Smooth muscle cell (in vitro differentiated cells): Measurements from ENCODE around the gene CELSR3. TPM values are rescaled to one million over a fixed set of nuclear protein-coding genes. Genes with fewer than 3 reads are reported as not detected.
A peak's percentile ranks its signal among the peaks of the same experiment; 100 is the strongest.

Source experiments
- DNase-seq: peaks from one replicate; lab custom pipeline; 2025; ENCODE audit not compliant: unreplicated experiment; lab: John Stamatoyannopoulos, UW
- H2AFZ ChIP-seq: fragments of 200-600 bp; sonication (generic); 2 replicates; pipeline ENCODE4 v1.6.0; 2016; ENCODE audit warnings: antibody characterized with exemption, low read depth, mild to moderate bottlenecking
- H3F3A ChIP-seq: fragments of 200-600 bp; sonication (generic); 2 replicates; pipeline ENCODE4 v1.6.0; 2017; ENCODE audit warnings: antibody characterized with exemption, low read depth
- H3K27ac ChIP-seq: fragments of 200-600 bp; sonication (generic); 2 replicates; pipeline ENCODE4 v1.5.1; 2016; ENCODE audit warnings: low read depth, mild to moderate bottlenecking
- H3K27me3 ChIP-seq: fragments of 200-600 bp; sonication (generic); 2 replicates; pipeline ENCODE4 v1.6.1; 2016; ENCODE audit warnings: low read depth, mild to moderate bottlenecking
- H3K36me3 ChIP-seq: fragments of 200-600 bp; sonication (generic); 2 replicates; pipeline ENCODE4 v1.5.1; 2016; ENCODE audit warnings: low read depth
- H3K4me1 ChIP-seq: fragments of 200-600 bp; sonication (generic); 2 replicates; pipeline ENCODE4 v1.5.1; 2016; ENCODE audit warnings: low read depth
- H3K4me2 ChIP-seq: fragments of 200-600 bp; sonication (generic); 2 replicates; pipeline ENCODE4 v1.6.0; 2016; ENCODE audit warnings: mild to moderate bottlenecking
- H3K4me3 ChIP-seq: fragments of 200-600 bp; sonication (generic); 2 replicates; pipeline ENCODE4 v1.5.1; 2016; ENCODE audit warnings: mild to moderate bottlenecking
- H3K79me2 ChIP-seq: fragments of 200-600 bp; sonication (generic); 2 replicates; pipeline ENCODE4 v1.6.0; 2016; ENCODE audit warnings: low read depth, mild to moderate bottlenecking
- H3K9ac ChIP-seq: fragments of 200-600 bp; sonication (generic); 2 replicates; pipeline ENCODE4 v1.6.0; 2016; ENCODE audit warnings: low read depth
- H3K9me3 ChIP-seq: fragments of 200-600 bp; sonication (generic); replicated peaks from 2 replicates; pipeline ENCODE4 v1.5.1; 2016; ENCODE audit warnings: low read depth
- H4K20me1 ChIP-seq: fragments of 200-600 bp; sonication (generic); 2 replicates; pipeline ENCODE4 v1.6.0; 2016; ENCODE audit warnings: low read depth
- CTCF ChIP-seq: fragments of 200-600 bp; sonication (generic); IDR thresholded peaks from 2 replicates; pipeline ENCODE4 v1.5.1; 2017; ENCODE audit warnings: borderline replicate concordance, mild to moderate bottlenecking, antibody characterized with exemption; ENCODE audit not compliant: insufficient read depth, poor library complexity, severe bottlenecking
- WGBS: methylation state at CpG from one replicate; pipeline ENCODE4 v1.1.7; 2016; ENCODE audit warnings: low lambda C conversion rate; 5-methylcytosine and 5-hydroxymethylcytosine counted together
- polyA plus RNA-seq: library from polyadenylated mRNA; unstranded; fragments of >200 nt; fragmentation: Nextera tagmentation; extraction: Ambion mirVana; gene quantifications from 2 replicates; pipeline ENCODE4 v1.2.1, GENCODE V29; 2016
- total RNA-seq: library from RNA; depleted of rRNA; stranded (reverse); fragments of >200 nt; gene quantifications from 2 replicates; pipeline ENCODE4 v1.2.3, GENCODE V29; 2014

CELSR3 gene
- total and polyA plus RNA-seq, 2 experiments from 2014 or later, result 1.5 to 2.5 TPM

DNA sequence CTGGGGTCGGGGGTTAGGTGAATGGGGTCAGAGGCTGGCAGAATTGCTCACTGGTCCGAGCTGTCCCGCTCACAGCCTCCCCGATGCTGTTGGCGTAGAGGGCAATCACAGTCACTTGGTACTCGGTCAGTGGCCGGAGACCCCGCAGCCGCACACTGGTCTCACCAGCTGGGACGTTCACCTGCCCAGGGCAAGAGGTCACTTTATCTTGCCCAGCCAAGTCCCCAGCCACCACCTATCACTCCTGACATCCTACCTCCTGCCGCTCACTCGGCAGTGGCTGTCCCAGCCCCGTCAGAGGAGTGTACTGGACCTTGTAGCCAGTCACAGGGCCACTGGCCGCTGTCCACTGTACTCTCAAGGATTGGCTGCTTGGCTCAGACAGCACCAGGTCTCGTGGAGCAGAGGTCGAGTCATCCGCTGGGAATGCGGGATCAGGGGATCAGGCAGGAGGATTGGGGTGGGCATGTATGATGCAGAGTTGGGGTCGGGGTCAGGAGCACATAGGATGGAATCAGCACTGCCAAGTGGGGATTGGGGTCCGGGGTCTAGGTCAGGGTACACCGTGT lies 70.1 kb downstream of the CELSR3 start:
- Histone ChIP-seq H3K4me1 (peaks cover 7% of the 10 kb centered on the region), H3K79me2 (peaks cover 15% of the 10 kb centered on the region), H3F3A (peaks cover 16% of the 10 kb centered on the region), H2AFZ (no peak overlapping the region), H3K27ac (no peak overlapping the region), H3K27me3 (no peaks in the 10 kb centered on the region), H3K36me3 (no peaks in the 10 kb centered on the region), H3K4me3 (no peak overlapping the region), H3K9ac (no peak overlapping the region), H3K9me3 (no peaks in the 10 kb centered on the region), H3K4me2 (peak overlapping the region; percentile 77), H4K20me1 (peaks cover 48% of the 10 kb centered on the region)
- DNase-seq, result no peak
- WGBS, result 91% methylated on average over 21 of the region's 21 CpGs
- no peak for TF ChIP-seq CTCF

- Histone ChIP-seq H3K79me2 (peaks cover 15% of the 10 kb centered on the region), H3K36me3 (no peaks in the 10 kb centered on the region), H3K4me1 (peaks cover 7% of the 10 kb centered on the region), H3K27ac (no peak overlapping the region), H3F3A (peaks cover 10% of the 10 kb centered on the region), H3K27me3 (no peaks in the 10 kb centered on the region), H3K4me2 (no peak overlapping the region), H2AFZ (no peak overlapping the region), H3K9ac (no peak overlapping the region), H3K9me3 (no peaks in the 10 kb centered on the region), H4K20me1 (peaks cover 54% of the 10 kb centered on the region), H3K4me3 (no peak overlapping the region)
- DNase-seq, result no peak
- 97% methylated on average over 21 of the region's 22 CpGs for whole genome bisulfite sequencing
- TF ChIP-seq CTCF, result no peak
Measured at GRCh38 chr3:48591886-48592518, 70.7 kb downstream of the CELSR3 start.

DNA sequence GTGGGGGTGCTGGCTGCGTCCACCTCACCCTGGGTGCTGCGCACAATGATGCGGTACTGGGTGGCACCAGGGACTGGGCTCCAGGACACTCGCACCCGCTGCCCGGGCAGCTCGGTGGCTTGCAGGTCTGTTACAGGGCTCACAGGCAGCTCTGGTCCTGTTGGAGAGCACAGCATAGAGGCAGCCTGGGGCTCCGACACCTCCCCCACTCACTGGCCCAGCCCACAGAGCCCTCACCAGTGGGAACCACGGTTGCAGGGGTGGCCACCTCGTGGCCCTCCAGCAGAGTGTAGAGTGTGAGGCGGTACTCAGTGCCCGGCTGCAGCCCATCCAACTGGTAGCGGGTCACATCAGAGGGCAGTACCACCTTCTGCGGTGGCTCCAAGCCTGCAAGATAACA lies 71.2 kb downstream of the CELSR3 start:
- H3K9me3 ChIP-seq, result no peaks in the 10 kb centered on the region
- no peak for TF ChIP-seq CTCF
- H3K4me1 ChIP-seq, result peaks cover 7% of the 10 kb centered on the region

GRCh38 chr3:48588230-48588629 lies 74.5 kb downstream of the CELSR3 start:
- WGBS, result 95% methylated on average over 15 of the region's 15 CpGs

More for the DNA sequence above, 71.2 kb downstream of the CELSR3 start:
- H3K4me2 ChIP-seq, result no peak overlapping the region
- peaks cover 15% of the 10 kb centered on the region for H3K79me2 ChIP-seq
- no peak overlapping the region for H2AFZ ChIP-seq
- DNase-seq, result no peak
- H3F3A ChIP-seq, result peaks cover 5% of the 10 kb centered on the region
- no peaks in the 10 kb centered on the region for H3K36me3 ChIP-seq
- H3K27ac ChIP-seq, result no peak overlapping the region
- no peak overlapping the region for H3K9ac ChIP-seq
- WGBS, result 95% methylated on average over 14 of the region's 14 CpGs
- H3K4me3 ChIP-seq, result no peak overlapping the region
- peaks cover 59% of the 10 kb centered on the region for H4K20me1 ChIP-seq
- no peaks in the 10 kb centered on the region for H3K27me3 ChIP-seq

More at GRCh38 chr3:48588230-48588629, 74.5 kb downstream of the CELSR3 start:
- no peak for TF ChIP-seq CTCF
- Histone ChIP-seq H3K9me3 (no peaks in the 10 kb centered on the region), H3K27me3 (no peaks in the 10 kb centered on the region), H3K36me3 (no peaks in the 10 kb centered on the region), H3K4me1 (no peaks in the 10 kb centered on the region), H4K20me1 (peaks cover 67% of the 10 kb centered on the region), H2AFZ (no peak overlapping the region), H3K79me2 (peaks cover 1% of the 10 kb centered on the region), H3K9ac (no peak overlapping the region), H3K4me2 (no peak overlapping the region), H3F3A (no peaks in the 10 kb centered on the region), H3K27ac (no peak overlapping the region), H3K4me3 (no peak overlapping the region)
- no peak for DNase-seq
